ENCODE data around the gene SYT8.
A peak's percentile ranks its signal among the peaks of the same experiment; 100 is the strongest.
"Not testable (repeated sequence)": the region's sequence is repeated elsewhere in the genome, so short reads cannot be mapped to it uniquely, and the experiment has no call there.

Gene SYT8

DNA sequence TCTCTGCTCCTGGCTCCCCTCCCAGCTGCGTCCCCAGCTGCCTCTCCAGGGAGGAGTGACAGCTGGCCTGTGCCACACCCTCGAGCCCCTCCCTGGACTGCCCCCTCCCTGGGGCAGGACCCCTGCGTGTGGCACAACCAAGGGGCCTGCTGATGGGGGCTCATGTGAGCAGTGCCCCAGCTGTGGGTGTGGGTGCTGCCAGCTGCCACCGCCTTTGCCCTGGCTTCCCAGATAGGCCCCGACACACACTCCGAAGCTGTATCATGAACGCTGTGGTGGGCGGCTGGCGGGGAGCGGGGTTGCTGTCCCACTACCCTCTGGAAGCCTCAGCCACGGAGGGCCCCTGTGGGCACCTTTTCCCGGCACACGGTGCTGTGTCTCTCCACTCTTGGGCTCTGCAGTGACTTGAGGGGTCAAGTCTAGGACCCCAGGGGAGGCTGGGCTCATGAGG lies 41.1 kb downstream of the SYT8 start:
- not testable (repeated sequence) for DNase-seq

DNA sequence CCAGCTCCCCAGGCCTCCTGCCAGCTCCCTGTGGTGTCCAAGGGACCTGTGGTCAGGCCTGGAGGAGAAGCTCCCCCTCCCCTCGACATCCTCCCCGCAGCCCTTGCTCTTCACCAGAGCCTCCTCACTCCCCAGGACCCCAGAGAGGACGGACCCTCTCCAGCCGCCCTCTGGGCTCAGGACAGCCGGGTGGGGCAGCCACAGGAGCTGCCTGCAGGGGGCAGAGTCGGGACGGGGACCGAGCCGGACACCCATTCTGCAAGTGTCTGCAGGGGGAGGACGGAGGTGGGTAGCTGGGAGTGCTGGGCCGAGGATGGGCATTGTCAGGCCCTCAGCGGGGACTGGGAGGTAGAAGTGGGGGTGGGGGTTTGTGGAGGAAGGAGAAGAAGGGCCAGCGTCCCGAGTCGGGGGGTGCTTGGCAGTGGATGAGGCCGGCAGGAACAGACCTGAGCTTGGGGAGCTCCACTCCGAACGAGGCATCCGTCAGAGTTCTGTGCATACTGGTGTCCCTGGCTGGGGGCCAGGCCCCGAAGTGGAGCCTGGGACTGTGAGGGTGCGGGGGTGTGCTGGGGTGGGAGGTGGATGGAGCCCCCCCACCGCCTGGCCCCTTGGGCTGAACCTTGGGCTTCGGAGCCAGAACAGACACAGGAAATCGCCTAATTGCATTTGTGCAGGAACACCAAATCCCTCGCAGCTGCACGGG lies 41.7 kb downstream of the SYT8 start:
- no peak for DNase-seq

DNA sequence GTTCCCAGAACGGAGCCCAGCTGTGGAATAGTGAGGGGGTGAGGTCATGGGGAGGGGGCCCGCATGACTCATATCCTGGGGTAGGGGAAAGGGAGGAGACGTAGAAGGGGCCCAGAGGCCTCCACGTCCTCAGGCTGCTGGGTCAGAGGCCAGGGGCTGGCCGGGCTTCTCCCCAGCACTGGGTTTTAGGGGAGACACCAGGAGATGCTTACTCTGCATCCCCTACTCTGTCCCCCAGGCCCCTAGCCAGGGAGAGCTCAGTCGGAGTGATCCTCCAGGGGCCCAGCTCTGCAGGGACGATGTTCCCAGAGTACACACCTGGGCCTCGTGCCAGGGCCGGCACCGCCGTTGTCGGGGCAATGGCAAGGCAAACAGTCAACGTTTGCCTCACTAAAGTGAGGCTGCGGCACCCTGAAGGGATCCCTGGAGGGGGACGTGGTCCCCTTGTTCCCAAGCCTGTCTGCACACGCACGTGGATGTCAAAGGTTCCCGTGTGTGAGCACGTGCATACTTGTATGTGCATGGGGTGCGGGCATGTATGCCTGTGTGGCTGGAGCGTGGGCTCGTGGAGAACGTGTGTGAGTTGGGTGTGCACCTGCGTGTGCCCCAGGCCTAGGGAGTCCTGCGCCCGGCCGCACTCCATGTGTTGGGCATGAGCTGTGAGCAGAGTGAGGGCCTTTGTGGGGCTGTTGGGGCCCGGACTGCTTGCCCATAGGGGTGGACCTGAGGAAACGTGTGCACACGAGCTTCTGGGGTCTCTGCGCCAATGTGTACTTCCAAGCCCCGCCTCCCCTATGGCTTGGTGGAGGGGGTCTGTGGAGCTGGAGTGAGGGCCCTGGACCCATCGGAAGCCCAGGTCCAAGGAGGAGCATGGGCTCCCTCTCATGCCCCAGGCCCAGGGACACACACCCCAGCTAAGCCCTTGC lies 42.7 kb downstream of the SYT8 start:
- no peak for DNase-seq

DNA sequence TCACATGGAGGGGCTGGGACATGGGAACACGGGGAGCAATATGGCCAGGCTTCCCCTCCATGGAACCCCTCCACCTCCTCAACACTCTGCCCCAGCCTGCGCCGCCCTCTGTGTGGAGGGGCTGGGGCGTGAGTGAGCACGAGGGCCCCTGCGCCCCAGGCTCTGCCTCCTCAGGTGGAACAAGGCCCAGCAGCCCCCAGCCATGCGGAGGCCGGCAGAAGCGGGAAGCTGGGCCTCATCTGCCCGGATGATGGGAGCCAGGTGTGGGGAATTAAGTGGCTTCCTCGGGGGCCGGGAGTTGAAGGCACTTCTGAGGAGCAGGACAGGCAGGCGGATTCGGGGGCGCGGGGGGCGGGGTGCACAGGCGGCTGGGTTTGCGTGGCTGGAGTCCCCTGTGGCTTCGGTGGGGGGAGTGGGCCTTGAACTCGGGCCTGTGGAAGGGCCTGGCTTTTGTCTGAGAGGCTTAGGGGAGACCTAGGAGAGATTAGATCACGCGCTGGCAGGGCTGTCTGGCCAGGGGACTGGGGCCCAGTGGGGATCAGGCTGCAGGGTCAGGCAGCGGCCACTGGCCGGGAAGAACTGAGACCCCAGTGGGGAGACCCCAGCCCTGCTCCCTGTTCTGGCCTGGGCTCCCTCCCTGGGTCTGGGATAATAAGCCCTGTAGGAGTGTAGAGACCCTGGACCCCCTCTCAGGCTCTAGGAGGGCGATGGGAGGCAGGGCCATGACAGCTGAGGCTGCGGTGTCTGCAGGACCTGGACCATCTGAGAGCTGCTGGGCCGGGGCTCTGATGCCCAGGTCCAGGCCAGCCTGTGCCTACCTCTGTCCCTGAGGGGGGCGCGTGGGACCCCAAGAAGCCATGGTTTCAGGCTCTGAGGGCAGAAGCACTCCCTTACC lies 43.6 kb downstream of the SYT8 start:
- DNase-seq: no peak

DNA sequence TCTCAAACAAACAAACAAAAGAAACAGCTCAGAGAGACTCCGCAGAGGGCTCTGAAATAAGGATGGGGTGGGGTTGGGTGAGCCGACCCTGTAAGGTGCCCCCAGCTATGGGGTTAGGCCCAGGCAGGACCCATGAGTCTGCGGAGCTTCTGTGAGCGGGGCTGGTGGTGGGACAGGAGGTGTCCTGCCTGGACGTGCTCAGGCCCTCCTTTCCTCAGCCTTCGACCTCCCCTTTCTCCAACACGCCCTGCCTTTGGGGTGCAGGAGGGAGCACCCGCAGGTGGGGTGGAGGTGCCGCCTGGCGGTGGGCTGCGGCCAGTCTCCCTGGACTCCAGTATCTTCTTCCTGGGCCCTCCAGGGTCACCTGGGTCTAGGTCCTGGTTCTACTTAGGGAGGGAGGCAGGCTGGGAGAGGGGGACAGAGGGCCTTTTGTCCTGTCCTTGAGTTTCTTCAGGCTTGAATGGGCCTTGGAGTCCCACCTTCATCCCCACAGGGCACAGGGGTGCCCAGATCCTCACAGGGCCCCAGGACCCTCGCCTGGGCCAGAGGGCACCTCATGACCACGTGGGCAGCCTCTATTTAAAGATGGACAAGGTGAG lies 44.7 kb downstream of the SYT8 start:
- no peak for DNase-seq

DNA sequence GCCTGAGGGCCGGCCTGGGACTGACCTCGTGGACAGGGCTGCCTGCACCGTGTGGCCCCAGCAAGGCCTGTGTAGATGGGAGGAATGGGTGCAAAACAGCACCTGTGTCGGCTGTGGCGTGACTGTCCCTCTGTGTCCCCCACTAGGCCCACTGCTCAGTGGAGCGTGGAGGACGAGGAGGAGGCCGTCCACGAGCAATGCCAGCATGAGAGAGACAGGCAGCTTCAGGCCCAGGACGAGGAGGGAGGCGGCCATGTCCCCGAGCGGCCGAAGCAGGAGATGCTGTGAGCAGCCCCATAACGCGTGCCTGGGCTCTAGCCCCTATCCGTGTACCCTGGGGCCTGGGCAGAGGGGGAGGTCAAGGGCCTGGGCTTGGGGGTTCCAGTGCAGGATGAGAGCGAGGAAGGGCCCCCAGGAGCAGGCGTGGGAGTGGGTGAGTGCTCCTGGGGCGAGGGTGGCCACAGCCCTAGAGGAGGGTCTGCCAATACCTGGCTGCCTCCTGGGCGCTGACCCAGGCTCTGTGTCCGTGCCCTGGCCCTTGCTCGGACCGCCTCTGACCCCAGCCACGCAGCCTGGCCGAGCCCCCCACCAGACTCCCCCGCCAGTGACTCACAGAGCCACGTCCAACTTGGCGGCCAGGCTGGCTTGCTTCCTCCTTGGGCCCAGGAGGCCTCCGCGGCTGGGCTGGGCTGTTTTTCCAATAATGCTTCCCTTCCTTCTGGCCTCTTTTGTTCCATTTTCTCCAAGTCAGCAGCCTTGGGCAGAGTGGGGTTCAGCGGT lies 45.3 kb downstream of the SYT8 start:
- DNase-seq: no peak

DNA sequence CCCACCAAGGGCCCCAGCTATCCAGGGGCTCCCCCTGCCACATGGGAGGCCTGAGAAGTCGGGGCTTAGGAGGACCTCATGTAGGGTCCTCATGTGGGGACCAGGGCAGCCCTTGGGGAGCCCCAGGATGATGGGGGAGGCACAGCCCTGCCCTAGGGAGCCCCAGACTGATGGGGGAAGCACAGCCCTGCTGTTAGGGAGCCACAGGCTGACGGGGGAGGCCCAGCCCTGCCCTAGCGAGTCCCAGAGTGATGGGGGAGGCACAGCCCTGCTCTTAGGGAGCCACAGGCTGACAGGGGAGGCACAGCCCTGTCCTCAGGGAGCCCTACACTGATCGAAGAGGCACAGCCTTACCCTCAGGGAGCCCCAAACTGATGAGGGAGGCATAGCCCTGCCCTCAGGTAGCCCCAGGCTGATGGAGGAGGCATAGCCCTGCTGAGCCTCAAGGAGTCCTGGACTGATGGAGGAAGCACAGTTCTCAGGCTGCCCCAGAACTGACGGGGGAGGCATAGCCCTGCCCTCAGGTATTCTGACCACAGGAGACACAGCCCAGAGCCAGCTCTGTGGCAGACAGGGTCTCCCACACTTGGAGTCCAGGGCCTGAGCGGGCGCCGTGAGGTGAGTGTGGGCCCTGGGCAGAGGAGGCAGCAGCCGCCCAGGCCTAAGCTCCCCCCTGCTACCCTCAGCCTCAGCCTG lies 46.1 kb downstream of the SYT8 start:
- no peak for DNase-seq

DNA sequence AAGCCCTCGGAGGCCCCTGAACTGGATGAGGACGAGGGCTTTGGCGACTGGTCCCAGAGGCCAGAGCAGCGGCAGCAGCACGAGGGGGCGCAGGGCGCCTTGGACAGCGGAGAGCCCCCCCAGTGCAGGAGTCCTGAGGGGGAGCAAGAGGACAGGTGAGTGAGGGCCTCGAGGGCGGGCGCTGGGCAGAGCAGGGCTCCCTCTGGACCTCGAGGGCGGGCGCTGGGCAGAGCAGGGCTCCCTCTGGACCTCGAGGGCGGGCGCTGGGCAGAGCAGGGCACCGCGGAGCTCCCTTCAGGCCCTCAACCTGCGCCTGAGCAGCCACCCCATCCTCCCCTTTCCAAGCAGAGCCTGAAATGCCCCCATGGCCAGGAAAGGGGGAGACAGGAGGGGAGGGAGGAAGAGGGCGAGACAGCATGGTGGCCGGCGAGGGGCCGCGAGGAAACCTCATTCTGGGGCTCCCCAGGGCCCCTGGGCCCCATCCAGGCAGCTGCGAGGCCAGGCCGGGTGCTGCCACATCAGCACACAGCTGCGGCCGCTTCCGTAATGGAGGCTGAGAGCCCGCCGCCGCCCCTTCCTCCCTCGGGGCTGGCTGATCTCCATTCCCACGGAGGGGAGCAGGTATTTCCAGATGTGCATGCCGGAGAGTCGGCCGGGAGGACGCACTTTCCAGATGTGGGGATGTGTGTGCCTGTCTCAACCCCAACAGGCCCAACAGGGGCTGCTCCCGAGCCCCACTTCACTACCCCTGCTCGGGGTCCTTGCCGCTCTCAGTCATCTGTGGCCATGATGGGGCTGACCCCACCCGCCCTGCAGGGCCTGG lies 46.9 kb downstream of the SYT8 start:
- DNase-seq: no peak

DNA sequence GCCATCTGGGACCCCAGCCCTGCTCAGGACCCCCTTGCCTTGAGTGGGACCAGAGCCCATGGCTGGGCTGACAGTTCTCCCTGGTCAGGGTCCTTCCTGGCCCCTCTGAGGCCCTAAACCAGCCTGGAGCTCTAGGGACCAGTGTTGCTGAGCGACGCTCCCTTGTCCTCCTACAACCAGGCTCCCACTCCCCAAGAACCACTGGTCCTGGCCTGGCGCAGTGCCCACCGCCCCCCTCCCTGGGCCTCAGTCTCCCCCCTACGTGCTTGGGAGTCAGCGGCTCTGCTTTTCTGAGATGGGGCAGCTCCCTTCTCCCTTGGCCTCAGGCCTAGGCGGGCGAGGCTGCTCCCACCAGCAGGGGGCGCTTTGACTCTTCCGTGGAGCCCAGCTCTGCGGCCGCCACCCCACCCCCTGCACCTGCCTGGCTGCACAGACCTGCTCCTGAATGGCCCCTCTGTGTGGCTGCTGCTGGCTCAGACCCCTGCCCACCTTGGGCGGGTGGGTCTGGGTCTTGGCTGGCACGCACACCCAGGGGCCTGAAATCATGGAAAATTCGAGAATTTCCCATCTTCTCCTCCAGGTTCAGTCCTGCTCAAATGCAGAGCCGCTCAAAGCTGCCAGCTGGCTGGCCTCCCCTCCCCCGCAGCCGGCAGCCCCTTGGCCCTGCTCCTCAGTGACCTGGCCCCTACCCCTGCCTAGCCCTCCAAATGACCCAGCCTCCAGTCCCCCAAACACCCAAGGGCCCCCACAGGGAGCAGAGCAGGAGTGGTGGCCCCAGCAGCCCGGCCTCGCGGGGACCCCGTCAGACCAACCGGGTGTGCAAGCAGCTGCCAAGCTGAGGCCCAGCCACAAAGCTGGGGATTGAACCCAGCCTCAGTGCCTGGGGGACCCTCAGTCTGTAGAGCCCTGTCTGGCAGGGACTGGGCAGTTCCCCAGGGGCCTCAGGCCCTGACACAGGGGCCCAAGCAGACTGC lies 47.8 kb downstream of the SYT8 start:
- DNase-seq: peak; percentile 40

DNA sequence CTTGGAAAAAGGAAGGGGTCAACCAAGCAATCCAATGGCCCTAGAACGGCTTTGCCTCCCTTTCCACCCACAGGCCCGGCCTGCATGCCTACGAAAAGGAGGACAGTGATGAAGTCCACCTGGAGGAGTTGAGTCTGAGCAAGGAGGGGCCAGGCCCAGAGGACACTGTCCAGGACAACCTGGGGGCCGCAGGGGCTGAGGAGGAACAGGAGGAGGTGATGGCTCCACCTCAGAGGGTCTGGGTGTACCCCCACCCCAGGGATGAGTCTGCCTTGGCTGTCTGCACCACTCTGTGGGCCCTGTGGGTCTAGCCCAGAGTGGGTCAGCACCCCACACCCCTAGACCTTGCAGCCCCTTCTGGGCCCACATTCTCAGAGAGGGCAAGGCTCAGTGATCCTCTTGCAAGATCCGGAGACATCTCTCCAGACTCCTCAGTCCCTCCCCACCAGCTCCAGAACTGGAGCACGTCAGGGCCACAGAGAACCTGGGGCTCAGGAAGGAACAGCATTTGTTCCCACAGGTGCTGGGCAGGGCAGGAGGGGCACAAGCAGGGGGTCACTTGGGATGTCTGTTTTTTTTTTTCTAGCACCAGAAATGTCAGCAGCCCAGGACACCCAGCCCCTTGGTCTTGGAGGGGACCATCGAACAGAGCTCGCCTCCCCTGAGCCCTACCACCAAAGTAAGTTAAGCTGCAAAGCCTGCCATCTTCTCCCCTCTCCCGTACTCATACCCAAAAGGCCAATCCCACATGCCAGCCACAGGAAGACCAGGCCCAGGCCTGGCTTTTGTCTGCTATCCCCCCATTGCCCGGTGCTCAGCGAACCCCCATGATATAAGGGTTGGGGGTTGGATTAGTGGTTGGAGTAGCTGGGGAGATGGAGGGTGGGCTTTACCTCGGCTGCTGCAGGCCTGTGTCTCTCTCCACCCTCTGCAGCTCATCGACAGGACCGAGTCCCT lies 48.8 kb downstream of the SYT8 start:
- DNase-seq: no peak

DNA sequence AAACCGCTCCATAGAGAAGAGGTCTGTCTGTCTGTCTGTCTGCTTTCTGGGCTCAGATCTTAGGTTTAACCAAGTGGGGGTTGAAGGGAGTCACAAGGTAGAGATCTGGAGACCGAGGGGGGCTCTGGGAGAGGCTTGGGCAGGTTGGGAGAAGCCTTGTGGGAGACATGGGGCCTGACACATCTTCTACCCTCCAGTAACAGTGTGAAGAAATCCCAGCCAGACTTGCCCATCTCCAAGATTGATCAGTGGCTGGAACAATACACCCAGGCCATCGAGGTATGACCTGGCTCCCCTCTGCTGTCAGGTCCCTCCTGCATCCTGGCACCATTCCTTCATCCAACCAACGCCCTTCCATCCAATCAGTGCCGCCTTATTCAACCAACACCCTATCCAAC lies 49.5 kb downstream of the SYT8 start:
- DNase-seq: no peak

DNA sequence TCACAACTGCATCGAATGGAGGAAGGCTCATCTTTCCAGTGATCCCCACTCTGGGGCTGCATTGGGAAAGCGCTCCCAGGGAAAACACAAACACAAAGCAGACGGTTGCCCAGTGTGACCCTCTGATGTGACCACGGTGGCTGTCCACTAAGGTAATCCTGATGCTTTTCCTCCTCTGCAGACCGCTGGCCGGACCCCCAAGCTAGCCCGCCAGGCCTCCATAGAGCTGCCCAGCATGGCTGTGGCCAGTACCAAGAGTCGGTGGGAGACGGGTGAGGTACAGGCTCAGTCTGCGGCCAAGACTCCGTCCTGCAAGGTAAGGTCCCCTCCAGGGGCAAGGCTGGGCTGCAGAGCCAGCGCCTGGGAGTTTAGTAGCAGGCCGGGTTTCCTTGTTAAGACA lies 51.8 kb downstream of the SYT8 start:
- DNase-seq: not testable (repeated sequence)
